ENCODE data around the gene TOM1L1. TPM values are rescaled to one million over a fixed set of nuclear protein-coding genes. Genes with fewer than 3 reads are reported as not detected.

Gene TOM1L1
- total RNA-seq, 2 experiments from 2014 or later, result not detected

DNA sequence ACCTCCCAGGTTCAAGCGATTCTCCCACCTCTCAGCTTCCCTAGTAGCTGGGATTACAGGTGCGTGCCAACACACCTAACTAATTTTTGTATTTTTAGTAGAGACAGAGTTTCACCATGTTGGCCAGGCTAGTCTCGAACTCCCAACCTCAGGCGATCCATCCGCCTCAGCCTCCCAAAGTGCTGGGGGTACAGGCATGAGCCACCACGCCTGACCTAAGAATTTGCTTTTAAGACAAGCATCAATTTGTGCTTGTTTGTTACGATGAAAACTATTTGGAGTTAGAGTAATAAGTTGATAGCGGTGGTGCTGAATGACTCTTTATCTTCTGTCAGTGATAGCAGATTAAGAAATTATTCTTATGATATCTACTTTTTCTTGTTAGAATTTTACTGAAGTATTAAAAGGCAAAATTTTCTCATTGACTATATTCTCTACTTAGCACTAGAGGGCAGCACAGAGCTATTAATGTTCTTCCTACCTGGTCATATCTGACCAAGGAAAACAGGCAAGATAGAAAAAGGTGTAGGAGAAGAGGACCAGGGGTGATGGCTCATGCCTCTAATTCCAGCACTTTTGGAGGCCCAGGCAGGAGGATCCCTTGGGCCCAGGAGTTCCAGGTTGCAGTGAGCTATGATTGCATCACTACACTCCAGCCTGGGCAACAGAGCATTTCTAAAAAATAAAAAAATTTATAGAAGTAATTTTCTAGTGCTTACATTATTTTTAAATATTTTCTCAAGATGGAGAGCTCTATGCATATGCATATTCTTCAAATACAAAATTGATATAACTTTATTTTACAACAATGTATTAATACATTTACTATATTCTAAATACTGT lies 92.4 kb downstream of the TOM1L1 start:
- intact Hi-C loops (cut with micrococcal nuclease; ENCODE audit: unreplicated experiment), result loop anchor here (1.0 to 5.0 kb wide), 3 partner anchors 184 to 355 kb away; no protein-coding TSS in a partner anchor
- no peaks in the 10 kb centered on the region for H3K9me2 ChIP-seq (ENCODE audit: insufficient read depth, low read length)
- H3K36me3 ChIP-seq (ENCODE audit: insufficient read depth, low read length), result no peaks in the 10 kb centered on the region
- H4K20me1 ChIP-seq (ENCODE audit: insufficient read depth, low read length), result no peaks in the 10 kb centered on the region
- no peaks in the 10 kb centered on the region for H3K9me3 ChIP-seq (ENCODE audit: low read length)
- no peak overlapping the region for H2AFZ ChIP-seq (ENCODE audit: low read length)
- BruUV-seq (replicated peaks), result no TSS peak
- H3K4me1 ChIP-seq (ENCODE audit: insufficient read depth, low read length, poor library complexity, severe bottlenecking), result no peaks in the 10 kb centered on the region
- ChIA-PET CTCF (ENCODE audit: unreplicated experiment) (no interaction called here), POLR2A (interaction anchor here (0.6 to 1.8 kb wide), 3 partner anchors 10 to 135 kb away, joined by 4 to 8 read pairs (median 4); no protein-coding TSS in a partner anchor)
- H3K4me2 ChIP-seq (ENCODE audit: low read length), result no peak overlapping the region
- no peak for TF ChIP-seq EZH2phosphoT487 (IDR thresholded peaks at IDR 0.05; ENCODE audit: borderline replicate concordance, low read depth, low read length)
- TF ChIP-seq, protein P1, sequence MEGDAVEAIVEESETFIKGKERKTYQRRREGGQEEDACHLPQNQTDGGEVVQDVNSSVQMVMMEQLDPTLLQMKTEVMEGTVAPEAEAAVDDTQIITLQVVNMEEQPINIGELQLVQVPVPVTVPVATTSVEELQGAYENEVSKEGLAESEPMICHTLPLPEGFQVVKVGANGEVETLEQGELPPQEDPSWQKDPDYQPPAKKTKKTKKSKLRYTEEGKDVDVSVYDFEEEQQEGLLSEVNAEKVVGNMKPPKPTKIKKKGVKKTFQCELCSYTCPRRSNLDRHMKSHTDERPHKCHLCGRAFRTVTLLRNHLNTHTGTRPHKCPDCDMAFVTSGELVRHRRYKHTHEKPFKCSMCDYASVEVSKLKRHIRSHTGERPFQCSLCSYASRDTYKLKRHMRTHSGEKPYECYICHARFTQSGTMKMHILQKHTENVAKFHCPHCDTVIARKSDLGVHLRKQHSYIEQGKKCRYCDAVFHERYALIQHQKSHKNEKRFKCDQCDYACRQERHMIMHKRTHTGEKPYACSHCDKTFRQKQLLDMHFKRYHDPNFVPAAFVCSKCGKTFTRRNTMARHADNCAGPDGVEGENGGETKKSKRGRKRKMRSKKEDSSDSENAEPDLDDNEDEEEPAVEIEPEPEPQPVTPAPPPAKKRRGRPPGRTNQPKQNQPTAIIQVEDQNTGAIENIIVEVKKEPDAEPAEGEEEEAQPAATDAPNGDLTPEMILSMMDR (conservative IDR thresholded peaks at IDR 0.05; ENCODE audit: low read length), result peak; percentile 86
- H3K79me2 ChIP-seq (ENCODE audit: insufficient read depth, low read depth, low read length), result no peaks in the 10 kb centered on the region
- no peak overlapping the region for H3K27ac ChIP-seq (ENCODE audit: low read depth, low read length, poor library complexity, severe bottlenecking)
- no peak overlapping the region for H3K4me3 ChIP-seq (ENCODE audit: low read depth, low read length, poor library complexity, severe bottlenecking)
- DNase-seq (ENCODE audit: low spot score), result peak; percentile 75

DNA sequence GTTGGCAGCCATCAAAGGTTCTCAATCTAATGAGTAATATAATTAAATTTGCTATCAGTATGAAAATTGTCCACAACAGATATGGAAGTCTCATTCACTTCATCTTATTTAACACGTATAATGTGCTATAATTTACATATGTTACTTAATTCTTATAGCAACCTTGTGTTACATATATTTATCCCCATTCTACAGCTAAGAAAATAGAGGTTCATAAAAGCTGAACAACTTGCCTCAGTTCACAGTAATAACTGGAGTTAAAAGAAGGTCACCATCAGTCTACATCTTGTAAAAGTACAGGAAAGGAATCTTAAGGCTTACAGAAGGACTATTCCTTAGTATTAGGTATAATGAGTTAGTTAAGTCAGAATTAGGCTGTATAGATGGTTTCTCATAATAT lies 95.8 kb downstream of the TOM1L1 start:
- ChIA-PET POLR2A (no interaction called here), CTCF (ENCODE audit: unreplicated experiment) (no interaction called here)
- Histone ChIP-seq H3K9me2 (ENCODE audit: insufficient read depth, low read length) (no peaks in the 10 kb centered on the region), H3K4me1 (ENCODE audit: insufficient read depth, low read length, poor library complexity, severe bottlenecking) (no peaks in the 10 kb centered on the region), H3K4me3 (ENCODE audit: low read depth, low read length, poor library complexity, severe bottlenecking) (no peak overlapping the region), H4K20me1 (ENCODE audit: insufficient read depth, low read length) (no peaks in the 10 kb centered on the region), H3K9me3 (ENCODE audit: low read length) (no peaks in the 10 kb centered on the region), H3K4me2 (ENCODE audit: low read length) (no peak overlapping the region), H3K36me3 (ENCODE audit: insufficient read depth, low read length) (peaks cover 5% of the 10 kb centered on the region), H2AFZ (ENCODE audit: low read length) (no peak overlapping the region), H3K79me2 (ENCODE audit: insufficient read depth, low read depth, low read length) (no peaks in the 10 kb centered on the region), H3K27ac (ENCODE audit: low read depth, low read length, poor library complexity, severe bottlenecking) (no peak overlapping the region)
- no TSS peak for BruUV-seq (replicated peaks)
- TF ChIP-seq, protein P1 (conservative IDR thresholded peaks at IDR 0.05; ENCODE audit: low read length), result no peak
- TF ChIP-seq EZH2phosphoT487 (IDR thresholded peaks at IDR 0.05; ENCODE audit: borderline replicate concordance, low read depth, low read length), result no peak
- intact Hi-C loops (cut with micrococcal nuclease; ENCODE audit: unreplicated experiment), result no loop called here
- no peak for DNase-seq (ENCODE audit: low spot score)

DNA sequence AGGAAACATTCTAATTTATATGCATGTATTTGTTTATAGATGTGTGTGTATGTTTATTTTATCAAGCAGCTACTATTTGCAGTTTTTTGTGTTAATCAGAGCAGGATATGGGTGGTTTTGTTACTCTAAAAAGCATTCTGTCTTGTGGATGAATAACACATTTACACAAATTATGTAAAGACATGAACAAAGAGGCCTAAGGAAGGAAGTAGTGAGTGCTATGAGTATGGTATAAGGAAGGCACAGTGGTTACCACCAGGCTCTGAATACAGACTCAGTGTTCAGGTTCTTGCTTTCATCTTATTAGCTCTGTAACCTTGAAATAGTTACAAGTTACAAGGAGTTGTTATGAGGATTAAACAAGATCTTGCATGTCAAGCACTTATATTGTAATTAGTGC lies 101.8 kb downstream of the TOM1L1 start:
- Histone ChIP-seq H3K9me2 (ENCODE audit: insufficient read depth, low read length) (no peaks in the 10 kb centered on the region), H3K79me2 (ENCODE audit: insufficient read depth, low read depth, low read length) (no peaks in the 10 kb centered on the region), H3K27ac (ENCODE audit: low read depth, low read length, poor library complexity, severe bottlenecking) (no peak overlapping the region), H3K4me1 (ENCODE audit: insufficient read depth, low read length, poor library complexity, severe bottlenecking) (no peaks in the 10 kb centered on the region), H3K4me3 (ENCODE audit: low read depth, low read length, poor library complexity, severe bottlenecking) (no peak overlapping the region), H4K20me1 (ENCODE audit: insufficient read depth, low read length) (no peaks in the 10 kb centered on the region), H3K9me3 (ENCODE audit: low read length) (no peaks in the 10 kb centered on the region), H3K4me2 (ENCODE audit: low read length) (no peak overlapping the region), H3K36me3 (ENCODE audit: insufficient read depth, low read length) (peaks cover 9% of the 10 kb centered on the region), H2AFZ (ENCODE audit: low read length) (no peak overlapping the region)
- BruUV-seq (replicated peaks), result no TSS peak
- CTCF ChIA-PET (ENCODE audit: unreplicated experiment), result no interaction called here
- DNase-seq (ENCODE audit: low spot score), result no peak
- intact Hi-C loops (cut with micrococcal nuclease; ENCODE audit: unreplicated experiment), result no loop called here
- TF ChIP-seq EZH2phosphoT487 (IDR thresholded peaks at IDR 0.05; ENCODE audit: borderline replicate concordance, low read depth, low read length), result no peak
- TF ChIP-seq, protein P1 (conservative IDR thresholded peaks at IDR 0.05; ENCODE audit: low read length), result no peak
- POLR2A ChIA-PET, result interaction anchor here (1.2 kb wide), 1 partner anchor 10 kb away, joined by 8 read pairs; no protein-coding TSS in a partner anchor
